A549 (cell line): ENCODE data around the gene GRAP2. TPM values are rescaled to one million over a fixed set of nuclear protein-coding genes. Genes with fewer than 3 reads are reported as not detected.

ENCODE experiments used
- ATAC-seq, 2 experiments: fragments of 200-7000 bp in 1 of 2; fragments of >200 bp in 1 of 2; cut with Nextera tagmentation in 1 of 2; cut with Tn5 transposase in 1 of 2; 3 replicates each; pipeline versions ENCODE4 v1.8.0 to v1.9.1; 2018 to 2020; ENCODE audit warnings: mild to moderate bottlenecking in 1 of 2, moderate library complexity in 1 of 2
- CTCF ChIA-PET: fragments of 300-600 bp; sonication (Branson Sonifier 250); formaldehyde crosslinking; extraction: SDS; loops from one replicate; lab custom pipeline; 2021; ENCODE audit warnings: antibody characterized with exemption, inconsistent platforms; lab: Yijun Ruan, JAX
- POLR2A ChIA-PET: fragments of 350-600 bp; formaldehyde crosslinking; extraction: SDS; loops from one replicate; lab custom pipeline; 2021; ENCODE audit warnings: antibody characterized with exemption, inconsistent platforms; lab: Yijun Ruan, JAX
- DNase-seq, 2 experiments: peaks; one replicate each; pipeline versions ENCODE4 v3.0.0 to v3.0.0-alpha.2; 2011 to 2016; ENCODE audit warnings: low read depth in 1 of 2, low spot score in 1 of 2
- FAIRE-seq: peaks from 2 replicates; lab custom pipeline; 2011; peaks lifted over from hg19 to GRCh38; lab: Jason Lieb, UNC
- H3K27ac ChIP-seq, 2 experiments: fragments of >200 bp; sonication (Bioruptor Twin); formaldehyde crosslinking; 3 replicates each; pipeline ENCODE4 v1.5.1; 2016 to 2017
- H3K4me1 ChIP-seq: fragments of >200 bp; sonication (Bioruptor Twin); formaldehyde crosslinking; 3 replicates; pipeline ENCODE4 v1.6.1; 2016
- H3K4me2 ChIP-seq: fragments of >200 bp; sonication (Bioruptor Twin); formaldehyde crosslinking; 3 replicates; pipeline ENCODE4 v1.6.1; 2016
- H3K4me3 ChIP-seq: fragments of >200 bp; sonication (Bioruptor Twin); formaldehyde crosslinking; 3 replicates; pipeline ENCODE4 v1.5.1; 2016
- H3K9me3 ChIP-seq: fragments of >200 bp; sonication (Bioruptor Twin); formaldehyde crosslinking; 3 replicates; pipeline ENCODE4 v1.6.1; 2016
- BHLHE40 ChIP-seq: IDR thresholded peaks from 2 replicates; pipeline ENCODE4 v1.6.1; 2012; ENCODE audit warnings: low read depth, low read length, inconsistent platforms
- CHD4 ChIP-seq: fragments of 200-600 bp; sonication (generic); IDR thresholded peaks from 2 replicates; pipeline ENCODE4 v1.6.1; 2016; ENCODE audit warnings: antibody characterized with exemption, mild to moderate bottlenecking, borderline replicate concordance
- EHF ChIP-seq: fragments of 250-450 bp; sonication (Bioruptor Pico); IDR thresholded peaks from 2 replicates; pipeline ENCODE4 v1.5.0; 2020; ENCODE audit warnings: mild to moderate bottlenecking
- EHMT2 ChIP-seq: fragments of 200-600 bp; sonication (generic); IDR thresholded peaks from 2 replicates; pipeline ENCODE4 v1.6.1; 2016; ENCODE audit warnings: antibody characterized with exemption, low read depth, mild to moderate bottlenecking, moderate library complexity
- FOSL2 ChIP-seq, 2 experiments: fragments of 450-650 bp in 1 of 2; fragments of >200 bp in 1 of 2; sonication (Bioruptor Twin) in 1 of 2; formaldehyde crosslinking; IDR thresholded peaks; 2 replicates each; pipeline versions ENCODE4 v1.5.0 to v1.6.1; 2016 to 2020; ENCODE audit warnings: mild to moderate bottlenecking in 1 of 2, moderate library complexity in 1 of 2
- FOXS1 ChIP-seq: fragments of 250-450 bp; sonication (Bioruptor Pico); IDR thresholded peaks from 2 replicates; pipeline ENCODE4 v1.5.0; 2020; ENCODE audit warnings: mild to moderate bottlenecking, moderate library complexity
- GATA3 ChIP-seq: IDR thresholded peaks from 2 replicates; pipeline ENCODE4 v1.6.1; 2012; ENCODE audit warnings: borderline replicate concordance
- HDAC2 ChIP-seq: fragments of 200-600 bp; sonication (generic); IDR thresholded peaks from 2 replicates; pipeline ENCODE4 v1.6.1; 2016
- HES2 ChIP-seq: fragments of >200 bp; sonication (Bioruptor Twin); formaldehyde crosslinking; IDR thresholded peaks from 2 replicates; pipeline ENCODE4 v1.6.1; 2016
- HMGXB4 ChIP-seq: fragments of 250-450 bp; sonication (Bioruptor Pico); IDR thresholded peaks from 2 replicates; pipeline ENCODE4 v1.5.0; 2021; ENCODE audit warnings: mild to moderate bottlenecking, moderate library complexity, borderline replicate concordance
- HOXA7 ChIP-seq: fragments of 250-450 bp; sonication (Bioruptor Pico); IDR thresholded peaks from 2 replicates; pipeline ENCODE4 v1.5.0; 2020; ENCODE audit warnings: mild to moderate bottlenecking, moderate library complexity
- HOXB13 ChIP-seq: fragments of 250-450 bp; sonication (Bioruptor Pico); IDR thresholded peaks from 2 replicates; pipeline ENCODE4 v1.5.0; 2020; ENCODE audit warnings: low read depth, mild to moderate bottlenecking, moderate library complexity
- HOXB5 ChIP-seq: fragments of 250-450 bp; sonication (Bioruptor Pico); IDR thresholded peaks from 2 replicates; pipeline ENCODE4 v1.5.0; 2020; ENCODE audit warnings: mild to moderate bottlenecking, moderate library complexity
- KDM1A ChIP-seq: fragments of 200-600 bp; sonication (generic); IDR thresholded peaks from 2 replicates; pipeline ENCODE4 v1.6.1; 2016; ENCODE audit warnings: low read depth, mild to moderate bottlenecking
- MAFK ChIP-seq: fragments of 450-650 bp; IDR thresholded peaks from 2 replicates; pipeline ENCODE4 v1.6.1; 2014; ENCODE audit not compliant: partially characterized antibody
- MAZ ChIP-seq: fragments of 150-350 bp; IDR thresholded peaks from 2 replicates; pipeline ENCODE4 v1.6.1; 2014; ENCODE audit warnings: antibody characterized with exemption, low read depth, low read length, borderline replicate concordance
- NR3C1 ChIP-seq: fragments of >200 bp; sonication (Bioruptor Twin); formaldehyde crosslinking; IDR thresholded peaks from 3 replicates; pipeline ENCODE4 v1.6.1; 2017
- POLR2AphosphoS2 ChIP-seq: conservative IDR thresholded peaks from 2 replicates; pipeline ENCODE4 v1.6.1; 2012; ENCODE audit warnings: low read length, improper control_type of control experiment, inconsistent platforms
- RARB ChIP-seq: fragments of 250-450 bp; sonication (Bioruptor Pico); IDR thresholded peaks from 2 replicates; pipeline ENCODE4 v1.8.0; 2021; ENCODE audit warnings: mild to moderate bottlenecking, moderate library complexity
- RCOR1 ChIP-seq: fragments of 150-350 bp; IDR thresholded peaks from 2 replicates; pipeline ENCODE4 v1.6.1; 2014; ENCODE audit warnings: antibody characterized with exemption, low read length, low read depth
- REST ChIP-seq: fragments of 200-600 bp; sonication (generic); IDR thresholded peaks from 2 replicates; pipeline ENCODE4 v1.6.1; 2016; ENCODE audit warnings: antibody characterized with exemption, mild to moderate bottlenecking, moderate library complexity
- ZSCAN20 ChIP-seq: fragments of 250-450 bp; sonication (Bioruptor Pico); IDR thresholded peaks from 2 replicates; pipeline ENCODE4 v1.8.0; 2022; ENCODE audit warnings: mild to moderate bottlenecking, moderate library complexity
- WGBS: methylation state at CpG from one replicate; pipeline ENCODE4 v1.1.6; 2017; ENCODE audit errors: missing lambda C conversion rate; 5-methylcytosine and 5-hydroxymethylcytosine counted together
- polyA plus RNA-seq, 4 experiments: library from polyadenylated mRNA; depleted of rRNA in 3 of 4; stranded (reverse); fragments of >200 nt; fragmentation: RNase III in 1 of 4; extraction: RNeasy Plus Mini Kit Qiagen cat#74134 plus additional on column Dnase treatment in 1 of 4; gene quantifications; 2 replicates in 3 of 4; 3 replicates in 1 of 4; pipeline ENCODE4 v1.2.3, GENCODE V29; 2011 to 2017

The GRAP2 gene
- polyA plus RNA-seq, 2 of the 4 experiments (the other 2 are of a cell fraction), result not detected

- FAIRE-seq (no peak), DNase-seq (no peak), ATAC-seq (no peak)
- Histone ChIP-seq H3K4me1 (no peaks in the 10 kb centered on the region), H3K27ac (no peak overlapping the region), H3K4me2 (no peak overlapping the region), H3K4me3 (no peak overlapping the region), H3K9me3 (no peaks in the 10 kb centered on the region)
- 88% methylated on average over 4 of the region's 4 CpGs for WGBS
- ChIA-PET POLR2A (no interaction called here), CTCF (no interaction called here)
- TF ChIP-seq RCOR1, result no peak
- no peak for TF ChIP-seq KDM1A
- no peak for TF ChIP-seq POLR2AphosphoS2
- no peak for TF ChIP-seq HMGXB4
- no peak for TF ChIP-seq CHD4
- no peak for TF ChIP-seq ZSCAN20 (CRISPR knock-in tag)
- no peak for TF ChIP-seq HES2
- TF ChIP-seq BHLHE40, result no peak
- TF ChIP-seq EHF (CRISPR knock-in tag), result no peak
- TF ChIP-seq FOSL2 (IDR thresholded peaks at IDR 0.05), result no peak
- TF ChIP-seq FOSL2 (CRISPR knock-in tag; IDR thresholded peaks at IDR 0.05), result no peak
Measured at GRCh38 chr22:39946126-39946502, 45.2 kb downstream of the GRAP2 start.

- Histone ChIP-seq H3K27ac (no peak overlapping the region), H3K9me3 (no peaks in the 10 kb centered on the region), H3K4me3 (no peak overlapping the region), H3K4me1 (no peaks in the 10 kb centered on the region), H3K4me2 (no peak overlapping the region)
- CTCF ChIA-PET, result interaction anchor here (1.0 kb wide), 1 partner anchor 21 kb away, joined by 4 read pairs; no protein-coding TSS in a partner anchor
- no peak for FAIRE-seq
- no peak for TF ChIP-seq HOXB5 (CRISPR knock-in tag)
- TF ChIP-seq NR3C1, result no peak
- TF ChIP-seq HOXA7 (CRISPR knock-in tag), result no peak
- no peak for TF ChIP-seq EHMT2
- TF ChIP-seq MAFK, result no peak
- no peak for TF ChIP-seq HOXB13 (CRISPR knock-in tag)
- no peak for TF ChIP-seq MAZ
- no peak for TF ChIP-seq RARB (CRISPR knock-in tag)
- no peak for TF ChIP-seq FOXS1 (CRISPR knock-in tag)
- no peak for TF ChIP-seq GATA3
- TF ChIP-seq HDAC2, result no peak
- no peak for TF ChIP-seq CHD4
- no peak for TF ChIP-seq REST
- POLR2A ChIA-PET, result no interaction called here
- no peak for ATAC-seq
- no peak for DNase-seq
- 39% methylated on average over 8 of the region's 8 CpGs for whole genome bisulfite sequencing
Measured at GRCh38 chr22:39946503-39947219, 45.8 kb downstream of the GRAP2 start.
